Measurements from ENCODE around the gene PREB. TPM values are rescaled to one million over a fixed set of nuclear protein-coding genes. Genes with fewer than 3 reads are reported as not detected.

Gene PREB
- total RNA-seq, 4 donors from 2014 or later: 66.5 to 106 (median 69.4) TPM

DNA sequence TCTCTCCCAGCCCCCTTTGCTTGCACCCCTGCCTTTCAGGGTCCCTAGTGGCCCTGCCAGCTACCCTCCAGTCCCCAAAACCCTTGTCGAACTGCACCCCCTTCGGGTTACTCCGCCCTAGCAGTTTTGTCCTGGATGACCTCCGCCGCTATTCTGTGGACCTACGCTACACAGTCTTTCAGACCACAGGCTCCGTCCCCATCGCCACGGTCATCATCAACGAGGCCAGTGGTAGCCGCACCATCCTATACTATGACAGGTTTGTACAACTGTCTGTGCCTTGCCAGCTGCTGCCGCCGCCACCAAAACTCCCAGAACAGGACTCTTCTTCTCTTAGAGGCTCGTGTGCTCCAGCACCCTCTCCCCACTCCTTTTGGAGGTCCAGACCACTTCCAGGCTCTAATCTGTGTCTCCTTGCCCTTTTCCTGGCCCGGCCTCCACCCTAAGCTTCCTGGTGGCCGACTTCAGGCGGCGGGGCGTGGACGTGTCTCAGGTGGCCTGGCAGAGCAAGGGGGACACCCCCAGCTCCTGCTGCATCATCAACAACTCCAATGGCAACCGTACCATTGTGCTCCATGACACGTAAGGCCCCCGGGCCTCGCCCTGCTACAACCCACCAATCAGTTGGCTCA is 40.0 kb downstream of the PREB start:
- H3K36me3 ChIP-seq: peaks cover 0 to 28% (median 0%) of the 10 kb centered on the region in 3 donors
- no peaks in the 10 kb centered on the region for H3K9me3 ChIP-seq
- TF ChIP-seq, protein P1, sequence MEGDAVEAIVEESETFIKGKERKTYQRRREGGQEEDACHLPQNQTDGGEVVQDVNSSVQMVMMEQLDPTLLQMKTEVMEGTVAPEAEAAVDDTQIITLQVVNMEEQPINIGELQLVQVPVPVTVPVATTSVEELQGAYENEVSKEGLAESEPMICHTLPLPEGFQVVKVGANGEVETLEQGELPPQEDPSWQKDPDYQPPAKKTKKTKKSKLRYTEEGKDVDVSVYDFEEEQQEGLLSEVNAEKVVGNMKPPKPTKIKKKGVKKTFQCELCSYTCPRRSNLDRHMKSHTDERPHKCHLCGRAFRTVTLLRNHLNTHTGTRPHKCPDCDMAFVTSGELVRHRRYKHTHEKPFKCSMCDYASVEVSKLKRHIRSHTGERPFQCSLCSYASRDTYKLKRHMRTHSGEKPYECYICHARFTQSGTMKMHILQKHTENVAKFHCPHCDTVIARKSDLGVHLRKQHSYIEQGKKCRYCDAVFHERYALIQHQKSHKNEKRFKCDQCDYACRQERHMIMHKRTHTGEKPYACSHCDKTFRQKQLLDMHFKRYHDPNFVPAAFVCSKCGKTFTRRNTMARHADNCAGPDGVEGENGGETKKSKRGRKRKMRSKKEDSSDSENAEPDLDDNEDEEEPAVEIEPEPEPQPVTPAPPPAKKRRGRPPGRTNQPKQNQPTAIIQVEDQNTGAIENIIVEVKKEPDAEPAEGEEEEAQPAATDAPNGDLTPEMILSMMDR (IDR thresholded peaks at IDR 0.05): no peak
- no peak for TF ChIP-seq POLR2A (IDR thresholded peaks at IDR 0.05)
- no peak for DNase-seq
- no peaks in the 10 kb centered on the region for H3K27me3 ChIP-seq
- H3K4me1 ChIP-seq: peaks cover 0 to 38% (median 8%) of the 10 kb centered on the region in 4 donors
- peak overlapping the region in 2 of 4 donors; percentile 86 to 96 for H3K27ac ChIP-seq
- H3K4me3 ChIP-seq: peak overlapping the region in 1 of 4 donors; percentile 10

DNA sequence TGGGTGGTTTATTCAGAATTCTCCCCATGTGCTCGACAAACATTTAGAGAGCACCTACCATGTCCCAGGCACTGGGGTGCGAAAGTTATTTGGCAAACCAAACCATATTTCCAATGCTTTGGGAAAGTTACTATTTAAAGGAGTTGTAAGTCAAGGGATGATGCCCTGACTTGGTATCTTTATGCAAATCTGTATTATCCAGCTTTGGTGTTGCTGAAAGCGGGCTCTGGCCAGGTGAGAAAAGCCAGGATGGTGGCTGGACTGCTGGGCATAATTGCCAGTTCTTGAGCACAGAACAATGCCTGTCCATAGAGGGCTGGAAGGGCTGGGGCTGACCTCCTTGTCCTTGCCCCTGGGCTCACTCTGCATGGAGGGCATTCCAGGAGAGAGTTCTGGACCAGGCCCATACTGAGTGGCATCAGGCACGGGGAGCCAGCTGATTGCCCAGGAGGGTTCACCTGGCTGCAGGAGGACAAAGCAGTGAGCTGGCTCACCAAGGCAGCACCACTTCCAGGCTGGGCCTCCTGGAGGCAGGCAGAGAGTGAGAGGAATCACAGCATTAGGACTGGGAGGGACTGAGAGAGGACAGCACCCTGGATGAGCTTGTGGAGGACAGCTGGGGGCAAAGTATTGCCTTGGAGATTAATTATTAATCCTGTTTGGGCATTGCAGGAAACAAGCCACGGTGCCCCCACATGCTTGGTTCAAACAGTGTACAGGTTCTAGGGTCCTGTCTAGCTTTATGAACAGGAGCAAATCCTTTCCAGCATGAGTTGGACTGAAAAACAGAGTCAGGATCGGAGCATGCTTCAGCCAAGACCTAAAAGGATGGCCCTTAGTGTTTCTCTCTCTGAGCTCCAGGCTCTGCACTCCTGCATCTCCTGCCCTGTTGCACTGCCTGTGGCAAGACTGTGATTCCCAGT is 40.7 kb downstream of the PREB start:
- peaks cover 0 to 38% (median 8%) of the 10 kb centered on the region in 4 donors for H3K4me1 ChIP-seq
- H3K36me3 ChIP-seq: peaks cover 0 to 20% (median 0%) of the 10 kb centered on the region in 3 donors
- TF ChIP-seq POLR2A (IDR thresholded peaks at IDR 0.05): peak; percentile 44 to 65
- TF ChIP-seq, protein P1 (IDR thresholded peaks at IDR 0.05): peak in 3 of 6 experiments; percentile 28 to 41 (median 31)
- DNase-seq: peak in 2 of 3 donors; percentile 73 to 78
- peak overlapping the region in 3 of 4 donors; percentile 45 to 96 (median 86) for H3K27ac ChIP-seq
- H3K9me3 ChIP-seq: no peaks in the 10 kb centered on the region
- peak overlapping the region in 2 of 4 donors; percentile 12 to 14 for H3K4me3 ChIP-seq
- no peaks in the 10 kb centered on the region for H3K27me3 ChIP-seq

DNA sequence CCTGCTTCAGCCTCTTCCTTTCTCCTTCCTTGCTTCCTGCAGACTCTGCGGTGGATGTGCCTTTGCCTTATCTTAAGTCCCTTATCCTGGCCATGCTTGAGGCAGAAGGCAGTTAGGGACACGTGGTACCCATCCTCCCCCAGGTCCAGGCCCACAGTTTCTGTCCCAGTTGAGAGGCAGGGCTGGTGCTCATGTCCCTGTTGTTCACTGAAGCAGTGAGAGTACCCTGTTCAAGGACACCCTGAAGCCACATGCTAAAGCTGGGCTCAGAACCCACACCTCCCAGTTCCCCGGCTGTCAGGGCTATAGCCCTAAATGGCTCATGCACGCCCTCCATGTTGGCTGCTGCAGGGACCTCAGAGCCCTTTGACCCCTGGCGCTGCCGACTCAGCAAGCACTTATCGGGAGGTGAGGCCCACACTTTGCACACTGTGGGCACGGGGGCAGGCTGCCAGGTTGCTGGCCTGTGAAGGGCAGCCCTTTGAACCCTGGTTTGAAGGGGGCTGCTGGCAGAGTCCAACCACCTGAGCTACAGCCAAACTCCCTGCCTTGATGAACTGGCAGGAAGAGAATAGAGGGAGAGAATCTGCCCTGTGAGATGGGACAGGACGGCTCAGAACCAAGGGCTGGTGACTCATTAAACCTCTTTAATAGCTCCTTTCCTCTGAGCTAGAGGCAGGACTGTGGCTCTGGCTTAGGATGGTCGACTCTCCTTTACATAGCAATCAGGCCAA is 41.6 kb downstream of the PREB start:
- no peaks in the 10 kb centered on the region for H3K27me3 ChIP-seq
- peak overlapping the region in 2 of 4 donors; percentile 12 to 16 for H3K4me3 ChIP-seq
- H3K9me3 ChIP-seq: no peaks in the 10 kb centered on the region
- peaks cover 0 to 17% (median 0%) of the 10 kb centered on the region in 3 donors for H3K36me3 ChIP-seq
- H3K4me1 ChIP-seq: peaks cover 0 to 38% (median 8%) of the 10 kb centered on the region in 4 donors
- peak in 2 of 3 donors; percentile 91 to 95 for DNase-seq
- TF ChIP-seq, protein P1 (IDR thresholded peaks at IDR 0.05): no peak
- TF ChIP-seq POLR2A (IDR thresholded peaks at IDR 0.05): peak; percentile 49 to 58
- H3K27ac ChIP-seq: peak overlapping the region in 3 of 4 donors; percentile 45 to 96 (median 86)

DNA sequence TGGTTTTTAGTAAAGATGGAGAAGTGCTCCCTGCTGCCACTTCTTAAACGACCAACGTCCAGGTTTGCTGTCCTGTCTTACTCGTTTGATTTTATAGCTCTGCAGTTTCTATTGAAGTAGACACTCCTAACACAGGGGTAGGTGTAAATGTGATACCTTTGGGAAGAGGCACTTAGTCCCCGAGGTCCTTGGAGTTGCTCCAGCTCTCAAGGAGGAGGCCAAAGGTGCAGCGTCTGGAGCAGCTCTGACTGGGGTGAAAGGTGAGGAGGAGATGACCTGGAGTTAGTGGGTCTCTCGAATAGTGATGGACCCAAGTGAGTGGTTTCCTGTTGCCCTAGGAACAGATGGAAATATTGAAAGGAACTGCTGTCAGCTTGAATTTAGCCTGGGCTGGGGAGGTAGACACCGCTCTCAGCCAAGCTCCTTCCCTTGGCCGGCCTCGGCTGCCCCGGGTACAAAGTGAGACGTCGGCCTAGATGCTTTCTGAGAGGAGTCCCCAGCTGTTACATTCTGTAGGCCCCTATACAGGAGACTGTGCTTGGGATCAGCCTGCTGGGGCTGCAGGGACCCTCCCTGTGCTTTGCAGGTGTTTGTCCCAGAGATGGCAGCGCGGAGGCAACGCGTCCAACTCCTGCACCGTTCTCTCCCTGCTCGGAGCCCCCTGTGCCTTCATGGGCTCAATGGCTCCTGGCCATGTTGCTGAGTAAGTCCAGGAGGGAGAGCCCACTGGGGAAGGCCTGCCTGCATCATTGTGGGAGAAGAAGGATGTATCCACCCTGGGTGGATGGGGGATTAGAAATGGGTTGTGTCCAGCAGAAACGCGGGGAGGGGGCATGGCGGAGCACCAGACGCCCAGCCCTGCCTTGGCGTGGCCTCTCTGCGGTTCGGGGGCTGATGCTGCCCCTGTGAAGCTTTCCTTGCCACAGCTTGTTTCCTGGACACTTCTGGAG is 42.4 kb downstream of the PREB start:
- Histone ChIP-seq H3K36me3 (peaks cover 0 to 8% (median 0%) of the 10 kb centered on the region in 3 donors), H3K27me3 (no peaks in the 10 kb centered on the region), H3K4me1 (peaks cover 4 to 41% (median 8%) of the 10 kb centered on the region in 4 donors), H3K9me3 (no peaks in the 10 kb centered on the region), H3K4me3 (peak overlapping the region in 2 of 4 donors; percentile 21 to 88), H3K27ac (peak overlapping the region in 3 of 4 donors; percentile 40 to 96 (median 86))
- TF ChIP-seq POLR2A (IDR thresholded peaks at IDR 0.05): peak in 1 of 2 donors; percentile 34
- TF ChIP-seq, protein P1 (IDR thresholded peaks at IDR 0.05): no peak
- DNase-seq: no peak
